CD4-positive, CD25-positive, alpha-beta regulatory T cell (primary cell): ENCODE results near the gene AIFM1. TPM values are rescaled to one million over a fixed set of nuclear protein-coding genes. Genes with fewer than 3 reads are reported as not detected.

ENCODE experiments used
- ATAC-seq, 2 donors: fragments of 150-1000 bp; cut with Tn5 transposase; one replicate each; pipeline ENCODE4 v1.10.0; 2021; ENCODE audit warnings: low read depth in 2 of 2, moderate number of reproducible peaks in 2 of 2, moderate library complexity in 1 of 2
- DNase-seq, 3 donors: peaks; one replicate each; pipeline versions ENCODE4 v3.0.0 to v3.0.0-alpha.2; 2012 to 2022; ENCODE audit warnings: mixed read lengths in 1 of 3
- H3K27ac ChIP-seq: one replicate; pipeline ENCODE4 v1.7.0; 2013; ENCODE audit warnings: mild to moderate bottlenecking, low read length; ENCODE audit not compliant: insufficient read depth, poor library complexity, severe bottlenecking
- H3K27me3 ChIP-seq: one replicate; pipeline ENCODE4 v1.7.0; 2013; ENCODE audit warnings: low read length; ENCODE audit not compliant: control insufficient read depth, insufficient read depth
- H3K36me3 ChIP-seq: one replicate; pipeline ENCODE4 v1.7.0; 2013; ENCODE audit warnings: mild to moderate bottlenecking, low read length, moderate library complexity; ENCODE audit not compliant: control insufficient read depth, insufficient read depth
- H3K4me1 ChIP-seq: 2 replicates; pipeline ENCODE4 v1.7.0; 2013; ENCODE audit warnings: mild to moderate bottlenecking, low read length; ENCODE audit not compliant: insufficient read depth, control insufficient read depth, poor library complexity, severe bottlenecking
- H3K4me3 ChIP-seq: one replicate; pipeline ENCODE4 v1.7.0; 2013; ENCODE audit warnings: low read depth, mild to moderate bottlenecking, low read length, moderate library complexity
- H3K9me3 ChIP-seq, 2 experiments: 1 replicate in 1 of 2; 2 replicates in 1 of 2; pipeline ENCODE4 v1.7.0; 2013; ENCODE audit warnings: low read length in 2 of 2, mild to moderate bottlenecking in 1 of 2, moderate library complexity in 1 of 2; ENCODE audit not compliant: control insufficient read depth in 2 of 2
- H3K27ac Mint-ChIP-seq, 3 donors: one replicate each; pipeline ENCODE4 v1.8.0; 2020 to 2022; ENCODE audit warnings: mild to moderate bottlenecking in 3 of 3, mixed read lengths in 3 of 3, moderate library complexity in 2 of 3
- H3K27me3 Mint-ChIP-seq: one replicate; pipeline ENCODE4 v1.8.0; 2022; ENCODE audit warnings: mild to moderate bottlenecking, mixed read lengths
- H3K36me3 Mint-ChIP-seq: one replicate; pipeline ENCODE4 v1.8.0; 2020; ENCODE audit warnings: mixed read lengths
- H3K4me1 Mint-ChIP-seq, 4 donors: one replicate each; pipeline ENCODE4 v1.8.0; 2020 to 2022; ENCODE audit warnings: mixed read lengths in 4 of 4, mild to moderate bottlenecking in 1 of 4
- H3K4me3 Mint-ChIP-seq, 4 donors: one replicate each; pipeline ENCODE4 v1.8.0; 2020 to 2022; ENCODE audit warnings: mild to moderate bottlenecking in 4 of 4, mixed read lengths in 4 of 4, moderate library complexity in 3 of 4
- H3K9me3 Mint-ChIP-seq, 7 donors: one replicate each; pipeline ENCODE4 v1.8.0; 2020 to 2022; ENCODE audit warnings: mixed read lengths in 7 of 7, mild to moderate bottlenecking in 3 of 7, moderate library complexity in 2 of 7
- polyA plus RNA-seq, 4 donors: library from polyadenylated mRNA; unstranded; fragments of 300-500 nt; fragmentation: Illumina TruSeq; gene quantifications; one replicate each; pipeline ENCODE4 v1.2.3, GENCODE V29; 2021
- total RNA-seq: library from RNA; stranded (reverse); gene quantifications from one replicate; pipeline ENCODE4 v1.2.3, GENCODE V29; 2022

The AIFM1 gene
- total and polyA plus RNA-seq, 5 donors from 2014 or later = 19.3 to 32.0 (median 28.0) TPM

- Histone ChIP-seq H3K27me3 (no peaks in the 10 kb centered on the region), H3K36me3 (peaks cover 11% of the 10 kb centered on the region), H3K4me1 (peaks cover 5% of the 10 kb centered on the region), H3K9me3 (no peaks in the 10 kb centered on the region), H3K4me3 (no peak overlapping the region), H3K27ac (no peak overlapping the region)
- ATAC-seq (no peak), DNase-seq (no peak)
- H3K27ac Mint-ChIP-seq = no peak overlapping the region
- H3K4me1 Mint-ChIP-seq = peaks cover 0 to 3% (median under 1%) of the 10 kb centered on the region in 4 donors
- peaks cover 13% of the 10 kb centered on the region for H3K36me3 Mint-ChIP-seq
- no peaks in the 10 kb centered on the region for H3K27me3 Mint-ChIP-seq
- no peaks in the 10 kb centered on the region for H3K9me3 Mint-ChIP-seq
- no peak overlapping the region for H3K4me3 Mint-ChIP-seq
Observed at GRCh38 chrX:130125091-130125874, 40.4 kb downstream of the AIFM1 start.

GRCh38 chrX:130124577-130124976 lies 41.1 kb downstream of the AIFM1 start:
- Histone ChIP-seq H3K27ac (no peak overlapping the region), H3K4me1 (peaks cover 5% of the 10 kb centered on the region), H3K36me3 (peaks cover 7% of the 10 kb centered on the region), H3K4me3 (no peak overlapping the region), H3K27me3 (no peaks in the 10 kb centered on the region), H3K9me3 (no peaks in the 10 kb centered on the region)
- H3K27me3 Mint-ChIP-seq = no peaks in the 10 kb centered on the region
- peaks cover 13% of the 10 kb centered on the region for H3K36me3 Mint-ChIP-seq
- no peak overlapping the region for H3K27ac Mint-ChIP-seq
- H3K4me1 Mint-ChIP-seq = peaks cover 0 to 8% (median under 1%) of the 10 kb centered on the region in 4 donors
- H3K4me3 Mint-ChIP-seq = no peak overlapping the region
- no peaks in the 10 kb centered on the region for H3K9me3 Mint-ChIP-seq
- ATAC-seq = no peak
- DNase-seq = no peak

- Histone ChIP-seq H3K27ac (no peak overlapping the region), H3K9me3 (no peaks in the 10 kb centered on the region), H3K4me1 (peaks cover 5% of the 10 kb centered on the region), H3K4me3 (no peak overlapping the region), H3K27me3 (no peaks in the 10 kb centered on the region), H3K36me3 (no peaks in the 10 kb centered on the region)
- Mint-ChIP-seq H3K27me3 (no peaks in the 10 kb centered on the region), H3K36me3 (no peaks in the 10 kb centered on the region), H3K27ac (no peak overlapping the region), H3K9me3 (no peaks in the 10 kb centered on the region), H3K4me3 (peak overlapping the region; percentile 35 to 83 (median 78)), H3K4me1 (peaks cover 0 to 19% (median 0%) of the 10 kb centered on the region in 4 donors)
- no peak for ATAC-seq
- no peak for DNase-seq
Observed at GRCh38 chrX:130121505-130121800, 44.2 kb downstream of the AIFM1 start.

- ATAC-seq (peak; percentile 85 to 90), DNase-seq (peak; percentile 49 to 72 (median 69))
- peaks cover 0 to 19% (median 0%) of the 10 kb centered on the region in 4 donors for H3K4me1 Mint-ChIP-seq
- H3K36me3 Mint-ChIP-seq = no peaks in the 10 kb centered on the region
- Histone ChIP-seq H3K4me3 (no peak overlapping the region), H3K4me1 (peaks cover 5% of the 10 kb centered on the region), H3K36me3 (no peaks in the 10 kb centered on the region), H3K9me3 (no peaks in the 10 kb centered on the region), H3K27me3 (no peaks in the 10 kb centered on the region), H3K27ac (no peak overlapping the region)
- peak overlapping the region; percentile 22 to 83 (median 78) for H3K4me3 Mint-ChIP-seq
- no peaks in the 10 kb centered on the region for H3K9me3 Mint-ChIP-seq
- H3K27ac Mint-ChIP-seq = peak overlapping the region in 1 of 3 donors; percentile 43
- H3K27me3 Mint-ChIP-seq = no peaks in the 10 kb centered on the region
Observed at GRCh38 chrX:130120746-130121504, 44.7 kb downstream of the AIFM1 start.

- peaks cover 5% of the 10 kb centered on the region for H3K4me1 ChIP-seq
- Mint-ChIP-seq H3K4me1 (peaks cover 0 to 19% (median 0%) of the 10 kb centered on the region in 4 donors), H3K27me3 (no peaks in the 10 kb centered on the region), H3K9me3 (no peaks in the 10 kb centered on the region), H3K27ac (peak overlapping the region in 1 of 3 donors; percentile 49), H3K36me3 (no peaks in the 10 kb centered on the region), H3K4me3 (peak overlapping the region; percentile 22 to 86 (median 78))
- no peaks in the 10 kb centered on the region for H3K27me3 ChIP-seq
- ATAC-seq (peak; percentile 15 to 34), DNase-seq (no peak)
- H3K9me3 ChIP-seq = no peaks in the 10 kb centered on the region
- H3K36me3 ChIP-seq = no peaks in the 10 kb centered on the region
- H3K4me3 ChIP-seq = no peak overlapping the region
- H3K27ac ChIP-seq = no peak overlapping the region
Observed at GRCh38 chrX:130120321-130120731, 45.3 kb downstream of the AIFM1 start.

- no peaks in the 10 kb centered on the region for H3K27me3 ChIP-seq
- Mint-ChIP-seq H3K27me3 (no peaks in the 10 kb centered on the region), H3K4me3 (peak overlapping the region in 3 of 4 donors; percentile 22 to 75 (median 39)), H3K9me3 (no peaks in the 10 kb centered on the region), H3K27ac (no peak overlapping the region), H3K36me3 (no peaks in the 10 kb centered on the region), H3K4me1 (peaks cover 0 to 22% (median 0%) of the 10 kb centered on the region in 4 donors)
- H3K9me3 ChIP-seq = no peaks in the 10 kb centered on the region
- H3K36me3 ChIP-seq = no peaks in the 10 kb centered on the region
- ATAC-seq = no peak
- peaks cover 5% of the 10 kb centered on the region for H3K4me1 ChIP-seq
- no peak for DNase-seq
- no peak overlapping the region for H3K4me3 ChIP-seq
- no peak overlapping the region for H3K27ac ChIP-seq
Observed at GRCh38 chrX:130119312-130119898, 46.2 kb downstream of the AIFM1 start.

GRCh38 chrX:130118441-130119311 lies 47.0 kb downstream of the AIFM1 start:
- no peaks in the 10 kb centered on the region for H3K27me3 ChIP-seq
- no peak for ATAC-seq
- no peak for DNase-seq
- Mint-ChIP-seq H3K9me3 (no peaks in the 10 kb centered on the region), H3K36me3 (no peaks in the 10 kb centered on the region), H3K4me3 (peak overlapping the region in 1 of 4 donors; percentile 16), H3K4me1 (peaks cover 0 to 24% (median 0%) of the 10 kb centered on the region in 4 donors), H3K27me3 (no peaks in the 10 kb centered on the region), H3K27ac (no peak overlapping the region)
- H3K27ac ChIP-seq = no peak overlapping the region
- H3K36me3 ChIP-seq = no peaks in the 10 kb centered on the region
- peaks cover 5% of the 10 kb centered on the region for H3K4me1 ChIP-seq
- H3K9me3 ChIP-seq = no peaks in the 10 kb centered on the region
- H3K4me3 ChIP-seq = no peak overlapping the region
